ENCODE results near the gene TBC1D3L. TPM values are rescaled to one million over a fixed set of nuclear protein-coding genes. Genes with fewer than 3 reads are reported as not detected.
"Not testable (repeated sequence)": the region's sequence is repeated elsewhere in the genome, so short reads cannot be mapped to it uniquely, and the experiment has no call there.

Gene TBC1D3L
- 25.2 and 33.5 TPM in 2 replicates for total RNA-seq (2021)
- Bru-seq, nascent RNA = percentile 32 among the genes with signal in this experiment
- BruChase-seq, experiment 1, labeled RNA remaining after a 2-hour chase = percentile 53 among the genes with signal in this experiment
- BruChase-seq, experiment 2, labeled RNA remaining after a 6-hour chase = percentile 67 among the genes with signal in this experiment
- long read RNA-seq, partial matches to known transcripts = 13 of 15 reads
- long read RNA-seq, other reads (novel, unspliced or antisense) = 2 of 15 reads

- H3K27ac ChIP-seq; H3K4me2 ChIP-seq; H2AFZ ChIP-seq; H3K4me1 ChIP-seq (replicated peaks; ENCODE audit: insufficient read depth); H3F3A ChIP-seq (ENCODE audit: insufficient read depth, low read depth); POLR2A ChIA-PET (ENCODE audit: unreplicated experiment); H3K9me2 ChIP-seq (ENCODE audit: insufficient read depth); CTCF ChIA-PET; H4K20me1 ChIP-seq (ENCODE audit: insufficient read depth); H3K27me3 ChIP-seq (ENCODE audit: insufficient read depth, low read depth); H3K9me3 ChIP-seq (ENCODE audit: insufficient read depth, low read depth); intact Hi-C loops (cut with micrococcal nuclease; ENCODE audit: unreplicated experiment); H3K36me3 ChIP-seq (ENCODE audit: low read depth); BruUV-seq (replicated peaks); H3K4me3 ChIP-seq; DNase-seq; H3K79me2 ChIP-seq (ENCODE audit: low read depth): not testable (repeated sequence)
These were observed at the start of gene TBC1D3L for GRCh38 chr17:37988960-37989359. TSS of gene TBC1D3L (minus strand) at chr17:37989060. CDS start at chr17:37987520, 1,540 bp downstream.

DNA sequence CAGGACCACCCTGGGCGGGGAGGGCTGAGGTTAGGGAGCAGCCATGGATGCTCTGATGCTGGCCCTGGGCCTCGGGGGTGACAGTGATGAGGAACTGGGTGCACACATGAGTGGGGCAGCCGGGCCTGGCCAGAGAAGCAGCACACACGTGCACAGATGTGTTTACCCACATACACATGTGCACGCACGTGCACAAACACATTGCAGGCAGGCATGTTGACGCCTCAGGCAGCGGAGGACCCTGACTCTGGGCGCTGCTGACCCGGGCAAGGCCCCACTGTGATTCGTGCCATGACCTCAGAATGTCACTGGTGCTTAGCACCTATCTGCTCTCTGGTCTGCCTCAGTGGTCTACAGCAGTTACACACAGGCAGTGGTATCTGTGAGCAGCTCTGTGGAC is 14.8 kb upstream of the TBC1D3L start, which contains the start of gene TBC1D3D:
Gene TBC1D3D (plus strand): TSS at position 301 of the 400 bp plus-strand sequence. CDS start 1,585 bp downstream, outside the sequence.
- H4K20me1 ChIP-seq (ENCODE audit: insufficient read depth); BruUV-seq (replicated peaks); H3K4me3 ChIP-seq; H3K4me2 ChIP-seq; H3K27ac ChIP-seq; H3K79me2 ChIP-seq (ENCODE audit: low read depth); H2AFZ ChIP-seq; CTCF ChIA-PET; H3K9me2 ChIP-seq (ENCODE audit: insufficient read depth); DNase-seq; POLR2A ChIA-PET (ENCODE audit: unreplicated experiment); H3K9me3 ChIP-seq (ENCODE audit: insufficient read depth, low read depth); H3K36me3 ChIP-seq (ENCODE audit: low read depth); intact Hi-C loops (cut with micrococcal nuclease; ENCODE audit: unreplicated experiment); H3F3A ChIP-seq (ENCODE audit: insufficient read depth, low read depth); H3K4me1 ChIP-seq (replicated peaks; ENCODE audit: insufficient read depth); H3K27me3 ChIP-seq (ENCODE audit: insufficient read depth, low read depth): not testable (repeated sequence)

Other genes starting within 250 kb of the TBC1D3L start
- not detected in 2 replicates for gene HNF1B, start 244.0 kb downstream of the TBC1D3L start, total RNA-seq (2021)
- not detected in 2 replicates for gene TBC1D3K, start 64.6 kb downstream of the TBC1D3L start, total RNA-seq (2021)
- 0.92 and 1.8 TPM in 2 replicates for gene TBC1D3D, start 14.9 kb upstream of the TBC1D3L start, total RNA-seq (2021)
- 0.31 TPM in 1 of 2 replicates, not detected in the other for gene TBC1D3C, start 79.6 kb upstream of the TBC1D3L start, total RNA-seq (2021)
- gene TBC1D3E, start 138.9 kb upstream of the TBC1D3L start, total RNA-seq (2021) = not detected in 2 replicates
- not detected in 2 replicates for gene TBC1D3, start 203.5 kb upstream of the TBC1D3L start, total RNA-seq (2021)

Data from PC-9 (cell line).